Measurements from ENCODE around the gene CDC42BPG.

CDC42BPG gene

DNA sequence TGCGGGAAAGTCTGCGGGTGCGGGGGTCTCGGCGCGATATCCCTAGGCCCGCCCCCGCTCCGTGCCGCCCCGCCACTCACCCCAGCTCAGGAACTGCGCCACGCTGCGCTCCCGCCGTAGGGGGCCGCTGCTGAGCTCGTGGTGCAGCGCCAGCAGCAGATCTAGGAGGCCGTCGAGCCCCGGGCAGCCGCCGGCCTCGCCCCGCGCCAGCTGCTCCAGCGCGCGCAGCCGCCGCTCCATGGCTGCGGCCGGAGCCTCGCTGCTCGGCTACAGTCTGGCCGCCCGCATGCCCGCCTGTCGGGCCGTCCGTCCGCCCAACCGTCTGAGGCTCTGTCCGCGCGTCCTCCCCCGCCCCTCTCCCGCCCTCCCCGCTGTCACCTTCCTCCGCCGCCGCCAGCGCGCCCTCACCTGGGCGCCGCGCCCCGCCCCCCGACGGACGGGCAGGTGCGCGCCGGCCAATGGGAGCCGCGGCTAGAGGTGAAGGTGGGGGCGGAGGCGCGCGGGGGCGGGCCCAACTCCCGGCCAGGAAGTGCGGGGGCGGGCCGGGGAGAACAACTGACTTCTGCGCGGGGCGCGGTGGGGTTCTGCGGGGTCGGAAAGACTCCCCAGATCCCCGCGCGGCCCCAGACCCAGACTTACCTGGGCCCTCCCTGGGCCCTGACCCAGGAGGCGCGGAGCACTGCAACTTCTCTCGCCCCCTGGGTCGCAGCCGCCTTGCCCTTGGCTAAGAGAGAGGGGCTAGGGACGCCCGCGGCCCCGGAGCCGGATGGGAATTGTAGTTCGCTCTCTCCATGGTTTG, at the start of gene CDC42BPG:
TSS of gene CDC42BPG (minus strand) at position 324 of the 799 bp plus-strand sequence. CDS start at position 240, 84 bp downstream.
- peak; percentile 83 for DNase-seq

GRCh38 chr11:64893194-64894069, 49.0 kb upstream of the CDC42BPG start:
- no peak for DNase-seq

GRCh38 chr11:64892838-64893193, 48.4 kb upstream of the CDC42BPG start:
- DNase-seq, result no peak

- DNase-seq, result no peak
Measured at GRCh38 chr11:64892411-64892831, 48.0 kb upstream of the CDC42BPG start.

- no peak for DNase-seq
Measured at GRCh38 chr11:64891880-64892279, 47.4 kb upstream of the CDC42BPG start.

DNA sequence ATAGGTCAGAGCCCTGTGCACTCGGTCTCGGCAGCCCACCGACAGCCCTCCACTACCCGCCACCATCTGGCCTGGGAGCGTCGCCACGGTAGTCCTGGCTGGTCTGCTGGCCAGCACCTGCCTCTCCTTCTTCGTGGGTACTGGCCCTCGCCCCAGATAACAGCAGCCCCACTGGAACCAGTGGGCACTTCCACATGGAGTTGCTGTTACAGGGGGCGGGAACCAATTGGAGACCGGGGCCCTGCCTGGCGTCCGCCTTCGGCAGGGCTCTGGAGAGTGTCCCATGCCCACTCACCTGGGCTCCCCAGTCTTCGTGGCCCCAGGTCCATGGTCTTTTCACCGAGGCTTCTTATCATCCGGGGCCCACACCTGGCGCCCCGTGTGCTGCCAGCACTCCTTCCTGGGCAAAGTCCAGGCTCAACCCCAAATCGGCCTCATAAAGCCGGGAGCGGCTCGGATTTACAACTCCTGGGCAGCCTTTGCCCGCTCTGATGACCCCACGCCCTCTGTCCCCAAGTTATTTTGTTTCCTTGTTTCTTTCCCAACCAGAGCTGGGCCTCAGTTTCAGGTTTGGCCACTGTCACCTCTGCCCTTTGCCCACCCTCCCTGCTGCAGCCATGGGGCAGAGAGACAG, 46.9 kb upstream of the CDC42BPG start:
- no peak for DNase-seq

DNA sequence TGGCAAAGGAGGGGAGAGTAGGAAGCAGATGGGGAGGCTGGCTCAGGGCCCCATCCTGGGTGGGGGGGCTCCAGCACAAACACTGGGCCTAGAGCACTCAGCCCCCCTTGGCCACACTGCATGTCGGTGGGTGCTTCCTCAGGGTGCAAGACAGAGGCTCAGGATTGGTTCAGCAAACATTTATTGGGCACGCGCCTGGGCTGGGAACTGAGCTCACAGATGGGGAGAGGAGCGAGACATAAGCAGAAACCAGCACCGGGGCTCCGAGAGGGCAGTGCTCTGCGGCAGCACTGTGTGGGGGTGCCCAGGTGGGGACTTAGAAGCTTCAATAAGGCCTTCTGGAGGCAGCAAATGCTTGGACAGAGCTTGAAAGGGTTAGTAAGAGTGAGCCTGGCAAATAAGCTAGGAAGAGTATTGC, 46.1 kb upstream of the CDC42BPG start:
- DNase-seq, result no peak

DNA sequence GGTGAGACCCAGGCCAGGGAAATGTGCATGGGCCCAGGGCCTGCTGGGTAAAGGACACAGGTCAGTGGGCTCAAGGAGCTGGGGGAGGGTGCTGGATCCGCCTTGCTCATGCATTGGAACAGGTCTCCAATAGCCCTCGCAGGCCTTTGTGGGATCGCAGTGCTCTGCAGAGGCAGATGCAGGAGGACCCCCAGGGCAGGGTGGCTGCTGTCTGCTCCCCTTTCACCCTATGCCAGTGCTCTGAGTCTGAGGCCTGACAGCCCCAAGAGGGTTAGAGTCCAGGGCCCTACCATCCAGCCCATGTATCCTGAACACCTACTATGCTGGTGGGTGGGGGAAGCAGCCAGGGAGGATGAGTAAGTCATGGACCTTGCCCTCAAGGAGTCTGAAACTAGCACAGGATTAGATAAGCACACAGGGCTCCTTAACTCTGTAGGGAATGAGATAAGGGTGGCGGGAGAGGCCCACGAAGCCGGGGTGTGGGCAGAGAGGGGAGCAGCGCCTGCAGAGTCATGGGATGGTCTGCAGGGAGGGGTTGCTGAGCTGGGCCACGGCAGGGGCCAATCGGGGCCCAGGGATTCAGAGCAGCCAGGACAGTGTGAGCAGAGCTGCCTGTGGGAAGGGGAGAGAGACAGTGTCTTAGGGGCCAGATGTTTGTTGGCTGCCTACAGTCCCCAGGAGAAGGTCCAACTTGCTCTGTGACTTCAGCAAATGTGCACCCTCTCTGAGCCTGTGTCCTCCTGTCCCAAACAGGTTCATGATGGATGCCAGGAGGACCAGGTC, 44.5 kb upstream of the CDC42BPG start:
- no peak for DNase-seq

GRCh38 chr11:64888406-64888728, 43.9 kb upstream of the CDC42BPG start:
- no peak for DNase-seq

GRCh38 chr11:64887757-64888405, 43.4 kb upstream of the CDC42BPG start:
- DNase-seq, result peak; percentile 85

GRCh38 chr11:64887234-64887756, 42.8 kb upstream of the CDC42BPG start:
- no peak for DNase-seq

DNA sequence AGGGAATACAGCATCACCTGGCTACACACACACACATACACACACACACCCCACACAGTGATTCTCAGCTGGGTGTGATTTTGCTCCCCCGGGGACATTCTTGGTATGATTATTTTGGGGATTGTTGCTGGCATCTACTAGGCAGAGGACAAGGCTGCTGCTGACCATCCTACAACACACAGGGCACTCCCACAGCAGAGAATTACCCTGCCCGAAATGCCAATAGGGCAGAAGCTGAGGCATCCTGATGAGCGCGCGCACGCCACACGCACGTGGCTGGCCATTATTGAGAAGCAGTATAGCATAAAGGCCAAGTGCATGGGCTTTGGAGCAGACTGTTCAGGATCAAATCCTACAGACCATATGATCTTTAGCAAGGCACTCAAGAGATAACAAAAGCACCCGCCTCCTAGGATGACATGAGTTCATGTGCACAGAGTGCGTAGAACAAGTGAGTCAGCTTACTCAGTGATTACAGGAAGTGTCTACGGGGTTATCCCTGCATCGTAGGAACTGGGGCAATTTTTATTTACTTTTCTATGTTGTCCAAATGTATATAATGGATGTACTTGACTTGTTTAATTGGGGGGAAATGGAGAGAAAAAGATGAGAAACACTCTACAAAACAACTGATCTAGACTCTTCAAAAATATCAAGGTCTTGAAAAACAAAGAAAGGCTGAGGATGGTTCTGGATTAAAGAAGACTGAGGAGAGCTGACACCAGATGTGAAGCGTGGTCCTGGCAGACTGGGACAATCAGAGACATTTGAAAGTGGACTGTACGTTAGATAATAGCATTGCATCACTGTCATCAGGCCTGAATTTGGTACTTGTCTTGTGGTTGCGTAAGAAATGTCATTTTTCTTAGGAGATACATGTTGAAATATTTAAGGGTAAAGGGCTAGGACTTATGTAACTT, 41.2 kb upstream of the CDC42BPG start:
- peak; percentile 61 for DNase-seq

DNA sequence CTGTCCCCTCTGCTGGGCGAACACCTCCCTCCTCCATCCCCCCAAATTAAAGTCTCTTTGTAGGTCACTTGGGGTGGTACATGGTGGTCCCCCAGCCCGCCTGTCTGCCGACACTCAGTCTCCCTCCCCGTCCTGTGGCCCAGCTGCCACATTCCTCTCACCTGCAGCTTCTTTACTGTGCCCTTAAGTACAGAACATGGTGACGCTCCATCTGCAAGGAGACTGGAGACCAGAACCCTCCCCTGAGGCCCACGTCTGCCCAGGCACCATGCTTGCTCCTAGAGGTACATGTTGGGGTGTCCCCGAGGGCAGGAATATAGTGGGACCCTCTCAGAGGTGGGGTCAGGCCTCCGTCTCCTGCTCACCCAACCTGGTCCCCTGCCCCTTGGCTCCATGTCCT, 39.6 kb upstream of the CDC42BPG start:
- no peak for DNase-seq

DNA sequence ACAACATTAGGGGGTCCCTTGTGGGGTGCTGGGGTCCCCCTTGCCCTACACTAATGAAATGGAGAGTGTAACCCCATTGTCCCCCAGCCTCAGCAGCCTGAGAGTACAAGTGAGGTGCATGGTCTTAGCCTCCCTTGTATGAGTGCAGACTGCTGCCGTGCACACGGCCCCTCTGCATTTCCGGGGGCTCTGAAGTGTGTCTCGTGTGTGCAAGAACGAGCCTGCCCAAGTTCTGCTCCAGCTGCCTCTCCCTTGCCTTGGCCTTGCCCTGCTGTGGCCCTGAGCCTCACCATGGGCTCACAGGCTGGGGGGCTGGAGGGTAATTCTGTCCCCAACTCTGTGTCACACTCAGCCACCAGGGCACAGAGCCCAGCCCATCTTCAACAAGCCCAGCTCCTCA, 39.1 kb upstream of the CDC42BPG start:
- DNase-seq, result no peak

DNA sequence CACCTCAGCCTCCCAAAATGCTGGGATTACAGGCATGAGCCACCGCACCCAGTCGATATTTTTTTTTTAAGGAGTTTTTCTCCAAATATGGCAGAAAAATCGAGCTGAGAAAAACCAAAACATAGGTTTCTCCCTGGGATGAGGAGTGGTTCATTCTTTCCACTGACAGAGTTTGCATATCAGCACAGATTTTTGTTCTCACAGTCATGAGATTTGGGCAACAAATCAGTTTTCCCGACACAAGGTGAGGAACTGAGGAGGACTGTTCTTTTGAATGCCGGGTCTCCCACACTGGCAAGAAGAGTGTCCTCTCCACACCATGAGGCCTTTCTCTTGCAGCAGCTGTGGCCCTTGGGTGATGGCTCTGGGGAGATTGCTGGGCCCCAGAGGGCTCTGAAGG, 37.8 kb upstream of the CDC42BPG start:
- no peak for DNase-seq

DNA sequence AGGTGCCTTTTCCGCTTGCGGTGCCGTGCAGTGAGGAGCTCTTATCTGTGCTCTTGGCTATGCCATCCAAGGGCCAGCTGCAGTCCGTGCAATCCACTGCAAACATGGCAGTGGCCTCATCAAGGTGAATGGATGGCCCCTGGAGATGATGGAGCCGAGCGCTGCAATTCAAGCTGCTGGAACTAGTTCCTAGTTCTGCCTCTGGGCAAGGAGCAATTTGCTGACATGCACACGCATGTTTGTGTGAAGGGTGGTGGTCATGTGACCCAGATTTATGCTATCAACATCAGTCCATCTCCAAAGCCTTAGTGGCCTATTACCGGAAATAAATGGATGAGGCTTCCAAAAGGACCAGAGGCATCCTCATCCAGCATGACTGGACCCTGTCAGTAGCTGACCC, 37.0 kb upstream of the CDC42BPG start:
- no peak for DNase-seq

DNA sequence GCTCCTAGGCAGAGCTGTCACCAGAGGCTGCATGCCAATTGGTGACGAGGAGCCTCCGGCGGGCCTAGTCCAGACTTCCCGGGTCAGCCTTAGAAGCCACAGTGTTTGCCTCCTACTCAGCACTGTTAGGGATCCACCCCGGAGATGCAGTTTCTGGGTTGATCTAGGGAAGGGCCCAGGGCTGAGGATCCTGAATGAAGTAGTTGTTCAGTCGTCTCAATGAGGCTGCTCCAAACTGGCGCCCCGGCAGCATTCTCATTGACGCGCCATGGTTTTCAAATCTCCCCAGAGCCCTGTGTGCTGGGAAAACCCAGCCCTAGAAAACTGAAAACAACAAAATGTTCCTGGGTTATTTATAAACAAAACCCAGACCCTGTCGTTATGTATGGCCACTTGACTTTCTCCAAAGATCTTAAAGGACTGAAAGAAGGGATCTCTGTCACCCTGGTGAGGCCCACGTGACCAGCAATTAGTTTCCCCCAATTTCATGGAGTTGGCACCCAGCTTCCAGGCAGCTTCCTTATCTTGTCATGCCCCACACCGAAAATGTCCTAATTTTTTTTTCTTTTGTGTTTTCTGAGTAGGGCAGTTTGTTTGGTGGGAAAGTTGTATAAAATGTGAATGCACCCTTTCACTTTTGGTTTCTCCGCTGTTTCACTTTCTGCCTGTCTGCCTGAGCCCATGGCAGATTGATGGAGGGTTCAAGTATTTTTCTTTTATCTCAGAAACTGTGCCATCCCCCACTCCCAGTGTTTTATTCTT, 36.0 kb upstream of the CDC42BPG start:
- peak; percentile 65 for DNase-seq

DNA sequence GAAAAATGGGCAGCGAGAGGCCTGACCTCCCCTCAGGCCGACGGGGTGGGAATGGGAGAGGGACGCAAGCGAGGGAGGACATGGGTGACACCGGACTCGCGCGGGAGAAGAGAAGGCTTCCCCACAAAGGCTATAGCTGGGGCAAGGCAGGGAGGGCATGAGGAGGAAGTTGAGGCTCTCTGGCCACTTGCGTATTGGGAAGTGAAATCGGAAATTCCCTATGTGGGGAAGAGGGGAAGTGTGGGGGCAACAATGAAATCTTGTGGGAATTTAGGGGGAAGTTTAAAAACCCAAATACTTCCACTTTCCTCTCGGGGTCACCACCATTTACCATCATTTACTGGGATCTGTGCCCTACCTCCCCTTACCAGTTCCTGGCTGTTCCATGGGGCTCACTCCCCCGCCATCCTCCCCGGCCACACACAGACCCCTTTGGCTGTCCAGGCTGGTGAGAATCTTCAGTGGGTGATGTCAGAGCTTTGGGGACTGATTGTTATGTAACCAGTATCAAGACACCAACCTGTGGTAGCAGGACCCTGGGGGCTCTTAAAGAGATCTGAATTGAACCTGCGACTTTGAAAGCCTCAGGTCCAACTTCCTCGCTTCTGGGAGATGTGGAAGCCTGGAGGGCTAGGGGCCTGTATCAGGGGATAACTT, 34.9 kb upstream of the CDC42BPG start:
- DNase-seq, result peak; percentile 39

GRCh38 chr11:64878494-64879243, 34.2 kb upstream of the CDC42BPG start, which contains the start of gene EHD1:
EHD1 (minus strand) TSS chr11:64878621; CDS start chr11:64878464, 157 bp downstream.
- peak; percentile 100 for DNase-seq
